ENCODE measurements around the gene FAM13A. TPM values are rescaled to one million over a fixed set of nuclear protein-coding genes. Genes with fewer than 3 reads are reported as not detected.

Gene FAM13A
- total and polyA plus RNA-seq, 2 of the 4 experiments (the other 2 are of a cell fraction) = 13.1 to 22.0 TPM

- Histone ChIP-seq H3K9me1 (ENCODE audit: insufficient read depth, low read length) (peaks cover 5% of the 10 kb centered on the region; the same call in 1 of the 2 replicates), H4K91ac (ENCODE audit: insufficient read depth, low read depth, low read length) (no peak overlapping the region), H3K9me3 (ENCODE audit: control insufficient read depth, insufficient read depth, low read length) (no peaks in the 10 kb centered on the region), H3K36me3 (ENCODE audit: control insufficient read depth, insufficient read depth, low read length) (peaks cover 3% of the 10 kb centered on the region; the same call in 1 of the 2 replicates), H3K4me3 (ENCODE audit: insufficient read depth, low read depth, low read length) (no peak overlapping the region), H3K23ac (ENCODE audit: low read depth, low read length) (no peak overlapping the region), H2AFZ (replicated peaks; ENCODE audit: low read length, poor library complexity) (no peak overlapping the region), H3K4ac (ENCODE audit: low read depth, low read length) (no peak overlapping the region), H3K56ac (ENCODE audit: extremely low read depth, insufficient read depth, low read length) (no peak overlapping the region), H3K27me3 (ENCODE audit: control insufficient read depth, insufficient read depth, low read length) (no peaks in the 10 kb centered on the region), H2AK5ac (ENCODE audit: low read depth, low read length) (no peak overlapping the region), H4K8ac (ENCODE audit: low read depth in 2 of 2, low read length in 2 of 2) (no peak overlapping the region), H4K20me1 (ENCODE audit: insufficient read depth, low read length) (0 out of 2 replicates have a peak, but pooled peaks cover 4% of the 10 kb centered on the region), H2AK9ac (replicated peaks; ENCODE audit: low read depth, low read length, poor library complexity) (no peak overlapping the region), H2BK20ac (ENCODE audit: low read depth, low read length) (no peak overlapping the region), H3K4me2 (ENCODE audit: low read depth, low read length) (no peak overlapping the region), H3K79me1 (ENCODE audit: low read depth in 1 of 2, low read length in 2 of 2) (peaks cover 8 to 11% of the 10 kb centered on the region in 2 experiments; a peak in 3 of 4 replicates), H2BK15ac (ENCODE audit: low read depth, low read length) (no peak overlapping the region), H3K4me1 (ENCODE audit: control insufficient read depth, insufficient read depth, low read length) (peaks cover 2% of the 10 kb centered on the region), H2BK5ac (ENCODE audit: low read depth, low read length, poor library complexity, severe bottlenecking) (no peak overlapping the region), H3K9ac (ENCODE audit: low read depth, low read length) (no peak overlapping the region), H2BK120ac (ENCODE audit: low read depth, low read length) (no peak overlapping the region), H3K14ac (replicated peaks; ENCODE audit: low read depth, low read length) (no peak overlapping the region), H3K27ac (ENCODE audit: insufficient read depth, low read length) (no peak overlapping the region), H3K18ac (ENCODE audit: low read depth, low read length) (no peak overlapping the region), H4K5ac (ENCODE audit: low read depth, low read length) (no peak overlapping the region)
- intact Hi-C loops (cut with micrococcal nuclease) (no loop called here), dilution Hi-C loops (cut with HindIII; ENCODE audit: low sequenced_read_pairs, unreplicated experiment) (no loop called here), in situ Hi-C loops (cut with MboI; ENCODE audit: low sequenced_read_pairs) (loop anchor here (25.0 kb wide), 1 partner anchor 263 kb away; no protein-coding TSS in a partner anchor)
- BruUV-seq (replicated peaks) = no TSS peak
- ChIA-PET POLR2A (ENCODE audit: unreplicated experiment) (no interaction called here), CTCF (no interaction called here)
- TF ChIP-seq USF2 (IDR thresholded peaks at IDR 0.05; ENCODE audit: low read depth, low read length) = no peak
- TF ChIP-seq MXI1 (IDR thresholded peaks at IDR 0.05; ENCODE audit: borderline replicate concordance, low read depth, low read length) = no peak
- no peak for TF ChIP-seq BHLHE40 (IDR thresholded peaks at IDR 0.05; ENCODE audit: low read depth, low read length)
- TF ChIP-seq CHD1 (IDR thresholded peaks at IDR 0.05; ENCODE audit: low read depth, low read length) = no peak
- no peak for TF ChIP-seq NFE2L2 (IDR thresholded peaks at IDR 0.05; ENCODE audit: low read depth, low read length)
- TF ChIP-seq RCOR1 (IDR thresholded peaks at IDR 0.05; ENCODE audit: insufficient replicate concordance, low read length) = no peak
- no peak for TF ChIP-seq MAFK (IDR thresholded peaks at IDR 0.05; ENCODE audit: low read depth, low read length)
- TF ChIP-seq ELK1 (IDR thresholded peaks at IDR 0.05; ENCODE audit: borderline replicate concordance, low read depth, low read length) = no peak
- no peak for TF ChIP-seq CTCF (conservative IDR thresholded peaks at IDR 0.05; ENCODE audit: low read depth, low read length)
- no peak for TF ChIP-seq RAD21 (IDR thresholded peaks at IDR 0.05; ENCODE audit: low read length)
- TF ChIP-seq POLR2A (IDR thresholded peaks at IDR 0.05; ENCODE audit: low read depth, low read length) = no peak
- no peak for TF ChIP-seq CEBPB (IDR thresholded peaks at IDR 0.05; ENCODE audit: low read depth, low read length)
- TF ChIP-seq FOS (IDR thresholded peaks at IDR 0.05; ENCODE audit: low read depth, low read length) = no peak
- TF ChIP-seq SMC3 (IDR thresholded peaks at IDR 0.05; ENCODE audit: low read depth, low read length) = no peak
- TF ChIP-seq RFX5 (IDR thresholded peaks at IDR 0.05; ENCODE audit: low read depth, low read length) = no peak
- DNase-seq = no peak
- WGBS, 2 experiments (ENCODE audit: extremely low coverage in 2 of 2, insufficient read length in 1 of 2) = no CpG with 5 or more reads among the region's 1 CpG
- ATAC-seq (ENCODE audit: low read depth) = no peak
Observed at GRCh38 chr4:88799900-88800299, 257.1 kb downstream of the FAM13A start.

All from IMR-90 (cell line).